HG02610 (cell line): Measurements from ENCODE around the gene KANTR.

Experiments
- ATAC-seq: cut with Tn5 transposase; IDR thresholded peaks from one replicate; pipeline ENCODE4 v1.9.1; 2021; ENCODE audit warnings: mild to moderate bottlenecking, moderate library complexity; ENCODE audit not compliant: unreplicated experiment

KANTR gene

GRCh38 chrX:53093748-53094581 lies at the start of gene KANTR:
TSS of gene KANTR (plus strand) at chrX:53094142. CDS start at chrX:53124273, 30,131 bp downstream.
- peak; percentile 91 for ATAC-seq

- ATAC-seq, result no peak
These were observed 48.9 kb upstream of the KANTR start for GRCh38 chrX:53044995-53045394.

- no peak for ATAC-seq
These were observed 46.7 kb upstream of the KANTR start for GRCh38 chrX:53047228-53047627.

- ATAC-seq, result no peak
These were observed 45.5 kb upstream of the KANTR start, which contains the start of gene GPR173 for GRCh38 chrX:53048169-53049126. TSS of gene GPR173 (plus strand) at chrX:53048789. CDS start at chrX:53076622, 27,833 bp downstream.

- no peak for ATAC-seq
These were observed 44.8 kb upstream of the KANTR start for GRCh38 chrX:53049127-53049517.

GRCh38 chrX:53050841-53051240 lies 43.1 kb upstream of the KANTR start:
- ATAC-seq, result no peak

- no peak for ATAC-seq
These were observed 38.6 kb upstream of the KANTR start for GRCh38 chrX:53055244-53055849.

- no peak for ATAC-seq
These were observed 37.6 kb upstream of the KANTR start for GRCh38 chrX:53056292-53056691.

- no peak for ATAC-seq
These were observed 28.8 kb upstream of the KANTR start for GRCh38 chrX:53065104-53065503.

- no peak for ATAC-seq
These were observed 22.9 kb upstream of the KANTR start for GRCh38 chrX:53071064-53071463.

- peak; percentile 95 for ATAC-seq
These were observed 22.1 kb upstream of the KANTR start for GRCh38 chrX:53071604-53072417.

GRCh38 chrX:53072418-53073114 lies 21.4 kb upstream of the KANTR start:
- ATAC-seq, result no peak

GRCh38 chrX:53073115-53073586 lies 20.8 kb upstream of the KANTR start:
- ATAC-seq, result no peak

- ATAC-seq, result no peak
These were observed 18.9 kb upstream of the KANTR start for GRCh38 chrX:53075011-53075410.

GRCh38 chrX:53076671-53077070 lies 17.3 kb upstream of the KANTR start:
- ATAC-seq, result no peak

GRCh38 chrX:53077207-53078197 lies 16.4 kb upstream of the KANTR start:
- ATAC-seq, result no peak

- no peak for ATAC-seq
These were observed 15.0 kb upstream of the KANTR start for GRCh38 chrX:53078943-53079342.
